ENCODE results near the gene ZDHHC19.

- TF ChIP-seq CTCF (IDR thresholded peaks at IDR 0.05; ENCODE audit: low read length) (no peak), EZH2 (optimal IDR thresholded peaks at IDR 0.05; ENCODE audit: low read depth, low read length) (no peak)
These were observed 49.6 kb upstream of the ZDHHC19 start for GRCh38 chr3:196260784-196261183.
